Stimulated activated CD8-positive, alpha-beta memory T cell treated with anti-CD3 and anti-CD28 coated beads, Interleukin-15, amount 100 ng/mL, for 24 hours (primary cell): ENCODE measurements around the gene RC3H1.
A peak's percentile ranks its signal among the peaks of the same experiment; 100 is the strongest.
"Not testable (repeated sequence)": the region's sequence is repeated elsewhere in the genome, so short reads cannot be mapped to it uniquely, and the experiment has no call there.

Experiments
- DNase-seq: peaks from one replicate; pipeline ENCODE4 v3.0.0-alpha.2; 2020; ENCODE audit warnings: low read depth

RC3H1 gene

GRCh38 chr1:174022080-174022975, at the start of gene RC3H1:
Gene RC3H1, minus strand, starts transcription at chr1:174022357. Its CDS starts 29,372 bp downstream, at chr1:173992985.
- DNase-seq, result peak; percentile 75

GRCh38 chr1:174070614-174071013, 48.5 kb upstream of the RC3H1 start:
- no peak for DNase-seq

- no peak for DNase-seq
Observed at GRCh38 chr1:174068000-174068399, 45.8 kb upstream of the RC3H1 start.

GRCh38 chr1:174060090-174060489, 37.9 kb upstream of the RC3H1 start:
- DNase-seq, result no peak

- DNase-seq, result no peak
Observed at GRCh38 chr1:174058624-174059023, 36.5 kb upstream of the RC3H1 start.

GRCh38 chr1:174056609-174057008, 34.5 kb upstream of the RC3H1 start:
- not testable (repeated sequence) for DNase-seq

- not testable (repeated sequence) for DNase-seq
Observed at GRCh38 chr1:174055797-174056196, 33.6 kb upstream of the RC3H1 start.

- no peak for DNase-seq
Observed at GRCh38 chr1:174053826-174054225, 31.7 kb upstream of the RC3H1 start.

GRCh38 chr1:174052621-174053020, 30.5 kb upstream of the RC3H1 start:
- no peak for DNase-seq

- DNase-seq, result no peak
Observed at GRCh38 chr1:174051956-174052355, 29.8 kb upstream of the RC3H1 start.

- no peak for DNase-seq
Observed at GRCh38 chr1:174049514-174049913, 27.4 kb upstream of the RC3H1 start.

GRCh38 chr1:174044418-174045222, 22.5 kb upstream of the RC3H1 start:
- DNase-seq, result no peak

GRCh38 chr1:174042509-174042908, 20.4 kb upstream of the RC3H1 start:
- DNase-seq, result not testable (repeated sequence)

GRCh38 chr1:174041369-174041768, 19.2 kb upstream of the RC3H1 start:
- no peak for DNase-seq

GRCh38 chr1:174040387-174040786, 18.2 kb upstream of the RC3H1 start:
- no peak for DNase-seq

GRCh38 chr1:174039027-174039426, 16.9 kb upstream of the RC3H1 start:
- DNase-seq, result no peak

- no peak for DNase-seq
Observed at GRCh38 chr1:174036798-174037197, 14.6 kb upstream of the RC3H1 start.

GRCh38 chr1:174036204-174036603, 14.0 kb upstream of the RC3H1 start:
- DNase-seq, result no peak

GRCh38 chr1:174032671-174033222, 10.6 kb upstream of the RC3H1 start:
- no peak for DNase-seq

- DNase-seq, result no peak
Observed at GRCh38 chr1:174031099-174031498, 8.9 kb upstream of the RC3H1 start.

GRCh38 chr1:174028495-174028894, 6.3 kb upstream of the RC3H1 start:
- no peak for DNase-seq

GRCh38 chr1:174023440-174023839, 1.3 kb upstream of the RC3H1 start:
- no peak for DNase-seq

- no peak for DNase-seq
Observed at GRCh38 chr1:174022976-174023277, 770 bp upstream of the RC3H1 start.
